Mesenchymal stem cell (in vitro differentiated cells and primary cell): ENCODE data around the gene SLF2.
A peak's percentile ranks its signal among the peaks of the same experiment; 100 is the strongest.

Source experiments
- DNase-seq: peaks from one replicate; pipeline ENCODE4 v3.0.0-alpha.2; 2013
- H2AFZ ChIP-seq: one replicate; pipeline ENCODE4 v1.6.1; 2013; ENCODE audit warnings: low read depth, mild to moderate bottlenecking, control low read depth, inconsistent platforms, low read length, moderate library complexity
- H2AK5ac ChIP-seq: 2 replicates; pipeline ENCODE4 v1.6.1; 2013; ENCODE audit warnings: low read length, moderate library complexity, mild to moderate bottlenecking, inconsistent platforms; ENCODE audit not compliant: severe bottlenecking
- H2BK120ac ChIP-seq: one replicate; pipeline ENCODE4 v1.6.1; 2013; ENCODE audit warnings: low read depth, mild to moderate bottlenecking, inconsistent platforms, low read length, moderate library complexity
- H2BK12ac ChIP-seq, 2 experiments: one replicate each; pipeline ENCODE4 v1.6.1; 2013; ENCODE audit warnings: inconsistent platforms in 2 of 2, low read length in 2 of 2, mild to moderate bottlenecking in 2 of 2, moderate library complexity in 2 of 2, control low read depth in 1 of 2
- H2BK15ac ChIP-seq: one replicate; pipeline ENCODE4 v1.6.1; 2013; ENCODE audit warnings: mild to moderate bottlenecking, low read depth, inconsistent platforms; ENCODE audit not compliant: poor library complexity, severe bottlenecking
- H2BK5ac ChIP-seq: 2 replicates; pipeline ENCODE4 v1.6.1; 2013; ENCODE audit warnings: low read depth, mild to moderate bottlenecking, low read length, control low read depth, inconsistent platforms; ENCODE audit not compliant: poor library complexity, severe bottlenecking
- H3K14ac ChIP-seq, 2 experiments: one replicate each; pipeline ENCODE4 v1.6.1; 2013; ENCODE audit warnings: inconsistent platforms in 2 of 2, low read length in 2 of 2, control low read depth in 1 of 2, mild to moderate bottlenecking in 1 of 2, moderate library complexity in 1 of 2
- H3K18ac ChIP-seq, 2 experiments: one replicate each; pipeline ENCODE4 v1.6.1; 2013; ENCODE audit warnings: inconsistent platforms in 2 of 2, low read length in 2 of 2, control low read depth in 1 of 2, low read depth in 1 of 2, mild to moderate bottlenecking in 1 of 2
- H3K23ac ChIP-seq, 2 experiments: one replicate each; pipeline ENCODE4 v1.6.1; 2013; ENCODE audit warnings: inconsistent platforms in 2 of 2, low read length in 2 of 2, mild to moderate bottlenecking in 2 of 2, moderate library complexity in 2 of 2, control low read depth in 1 of 2
- H3K27ac ChIP-seq: 2 replicates; pipeline ENCODE4 v1.5.1; 2013; ENCODE audit warnings: mild to moderate bottlenecking, moderate library complexity, low read length, control low read depth, inconsistent platforms; ENCODE audit not compliant: poor library complexity, severe bottlenecking
- H3K27me3 ChIP-seq, 2 experiments: 2 replicates each; pipeline versions ENCODE4 v1.6.1 to v1.7.0; 2013; ENCODE audit warnings: low read length in 2 of 2, mild to moderate bottlenecking in 2 of 2, moderate library complexity in 2 of 2, control low read depth in 1 of 2, inconsistent platforms in 1 of 2; ENCODE audit not compliant: control insufficient read depth in 1 of 2, insufficient read depth in 1 of 2
- H3K36me3 ChIP-seq, 2 experiments: 2 replicates each; pipeline versions ENCODE4 v1.6.1 to v1.7.0; 2013; ENCODE audit warnings: low read length in 2 of 2, control low read depth in 1 of 2, inconsistent platforms in 1 of 2, low read depth in 1 of 2, mild to moderate bottlenecking in 1 of 2; ENCODE audit not compliant: insufficient read depth in 2 of 2, control insufficient read depth in 1 of 2
- H3K4ac ChIP-seq, 2 experiments: one replicate each; pipeline ENCODE4 v1.6.1; 2013; ENCODE audit warnings: inconsistent platforms in 2 of 2, low read length in 2 of 2, mild to moderate bottlenecking in 2 of 2, moderate library complexity in 2 of 2, control low read depth in 1 of 2, low read depth in 1 of 2
- H3K4me1 ChIP-seq: 2 replicates; pipeline ENCODE4 v1.6.1; 2013; ENCODE audit warnings: low read depth, low read length, control low read depth; ENCODE audit not compliant: control insufficient read depth, insufficient read depth
- H3K4me2 ChIP-seq: 2 replicates; pipeline ENCODE4 v1.6.1; 2013; ENCODE audit warnings: low read length, mild to moderate bottlenecking, inconsistent platforms; ENCODE audit not compliant: poor library complexity, severe bottlenecking
- H3K4me3 ChIP-seq, 2 experiments: 2 replicates each; pipeline versions ENCODE4 v1.5.1 to v1.7.0; 2013; ENCODE audit warnings: low read length in 2 of 2, mild to moderate bottlenecking in 2 of 2, control low read depth in 1 of 2, low read depth in 1 of 2; ENCODE audit not compliant: insufficient read depth in 1 of 2
- H3K79me1 ChIP-seq: replicated peaks from 2 replicates; pipeline ENCODE4 v1.6.1; 2013; ENCODE audit warnings: mild to moderate bottlenecking, control low read depth, low read length, inconsistent platforms; ENCODE audit not compliant: poor library complexity, severe bottlenecking
- H3K9ac ChIP-seq: 2 replicates; pipeline ENCODE4 v1.7.0; 2013; ENCODE audit warnings: mild to moderate bottlenecking, low read length, moderate library complexity
- H3K9me3 ChIP-seq: 2 replicates; pipeline ENCODE4 v1.7.0; 2013; ENCODE audit warnings: mild to moderate bottlenecking, low read length; ENCODE audit not compliant: control insufficient read depth
- H4K8ac ChIP-seq: one replicate; pipeline ENCODE4 v1.6.1; 2013; ENCODE audit warnings: inconsistent platforms, mild to moderate bottlenecking, low read length, moderate library complexity
- H4K91ac ChIP-seq: one replicate; pipeline ENCODE4 v1.6.1; 2013; ENCODE audit warnings: mild to moderate bottlenecking, low read length, inconsistent platforms
- WGBS: methylation state at CpG from one replicate; pipeline ENCODE4 v1.1.7; 2013; ENCODE audit warnings: mixed read lengths; 5-methylcytosine and 5-hydroxymethylcytosine counted together

The SLF2 gene

GRCh38 chr10:100989088-100989487 is 76.3 kb downstream of the SLF2 start:
- WGBS, result 97% methylated on average over 21 of the region's 21 CpGs
- Histone ChIP-seq H2AFZ (no peak overlapping the region), H3K14ac (no peak overlapping the region), H3K27me3 (no peaks in the 10 kb centered on the region), H2BK12ac (no peak overlapping the region), H3K36me3 (peaks cover 56 to 57% of the 10 kb centered on the region in 2 experiments), H3K9ac (peak overlapping the region; percentile 33), H4K8ac (no peak overlapping the region), H3K23ac (no peak overlapping the region), H2AK5ac (no peak overlapping the region), H3K4me3 (no peak overlapping the region), H3K9me3 (no peaks in the 10 kb centered on the region), H3K4me2 (no peak overlapping the region), H2BK15ac (no peak overlapping the region), H3K79me1 (peaks cover 41% of the 10 kb centered on the region), H3K4ac (no peak overlapping the region), H3K27ac (no peak overlapping the region), H2BK5ac (no peak overlapping the region), H2BK120ac (no peak overlapping the region), H3K18ac (no peak overlapping the region), H3K4me1 (peaks cover 24% of the 10 kb centered on the region), H4K91ac (no peak overlapping the region)
- DNase-seq, result no peak

GRCh38 chr10:100993986-100994708 is 81.4 kb downstream of the SLF2 start:
- peak overlapping the region; percentile 31 for H2AK5ac ChIP-seq
- no peaks in the 10 kb centered on the region for H3K9me3 ChIP-seq
- H3K27ac ChIP-seq, result no peak overlapping the region
- H3K36me3 ChIP-seq, result peaks cover 41 to 42% of the 10 kb centered on the region in 2 experiments
- H3K4me2 ChIP-seq, result no peak overlapping the region
- H3K18ac ChIP-seq, result no peak overlapping the region
- no peak overlapping the region for H2BK12ac ChIP-seq
- H4K91ac ChIP-seq, result no peak overlapping the region
- no peak overlapping the region for H3K14ac ChIP-seq
- DNase-seq, result peak; percentile 64
- peaks cover 22% of the 10 kb centered on the region for H3K79me1 ChIP-seq
- H3K4me1 ChIP-seq, result peaks cover 21% of the 10 kb centered on the region
- no peak overlapping the region for H2BK15ac ChIP-seq
- H3K4me3 ChIP-seq, result no peak overlapping the region
- no peak overlapping the region for H2BK5ac ChIP-seq
- 63% methylated on average over 10 of the region's 10 CpGs for WGBS
- no peaks in the 10 kb centered on the region for H3K27me3 ChIP-seq
- H3K4ac ChIP-seq, result no peak overlapping the region
- peak overlapping the region; percentile 4 for H4K8ac ChIP-seq
- no peak overlapping the region for H2BK120ac ChIP-seq
- no peak overlapping the region for H3K23ac ChIP-seq
- no peak overlapping the region for H3K9ac ChIP-seq
- H2AFZ ChIP-seq, result no peak overlapping the region

GRCh38 chr10:100995181-100995580 is 82.4 kb downstream of the SLF2 start:
- H2AFZ ChIP-seq, result no peak overlapping the region
- peaks cover 16% of the 10 kb centered on the region for H3K79me1 ChIP-seq
- H3K36me3 ChIP-seq, result peaks cover 31 to 33% of the 10 kb centered on the region in 2 experiments
- H2BK12ac ChIP-seq, result no peak overlapping the region
- H2BK120ac ChIP-seq, result no peak overlapping the region
- no peak overlapping the region for H3K27ac ChIP-seq
- H3K18ac ChIP-seq, result no peak overlapping the region
- H4K91ac ChIP-seq, result no peak overlapping the region
- WGBS, result 44% methylated on average over 6 of the region's 6 CpGs
- H2AK5ac ChIP-seq, result peak overlapping the region; percentile 48
- H4K8ac ChIP-seq, result no peak overlapping the region
- no peak overlapping the region for H3K4me3 ChIP-seq
- no peak overlapping the region for H3K14ac ChIP-seq
- no peak for DNase-seq
- no peaks in the 10 kb centered on the region for H3K9me3 ChIP-seq
- H3K9ac ChIP-seq, result no peak overlapping the region
- H2BK15ac ChIP-seq, result no peak overlapping the region
- peaks cover 21% of the 10 kb centered on the region for H3K4me1 ChIP-seq
- no peak overlapping the region for H3K4ac ChIP-seq
- H2BK5ac ChIP-seq, result no peak overlapping the region
- H3K27me3 ChIP-seq, result no peaks in the 10 kb centered on the region
- no peak overlapping the region for H3K23ac ChIP-seq
- no peak overlapping the region for H3K4me2 ChIP-seq

- peak overlapping the region; percentile 75 to 80 for H3K4me3 ChIP-seq
- H3K36me3 ChIP-seq, result peaks cover 17 to 20% of the 10 kb centered on the region in 2 experiments
- peak overlapping the region; percentile 89 for H4K91ac ChIP-seq
- WGBS, result 14% methylated on average over 15 of the region's 46 CpGs
- H2BK5ac ChIP-seq, result peak overlapping the region; percentile 46
- peak overlapping the region; percentile 94 to 99 for H3K18ac ChIP-seq
- no peaks in the 10 kb centered on the region for H3K9me3 ChIP-seq
- peak overlapping the region; percentile 52 to 96 for H3K4ac ChIP-seq
- peak overlapping the region; percentile 99 for H3K27ac ChIP-seq
- no peak overlapping the region for H2BK15ac ChIP-seq
- H2AK5ac ChIP-seq, result peak overlapping the region; percentile 57
- H4K8ac ChIP-seq, result peak overlapping the region; percentile 91
- peak overlapping the region; percentile 65 for H2AFZ ChIP-seq
- peaks cover 8% of the 10 kb centered on the region for H3K79me1 ChIP-seq
- peak overlapping the region in 1 of 2 experiments; percentile 1 for H3K23ac ChIP-seq
- peak overlapping the region; percentile 79 for H3K4me2 ChIP-seq
- no peak for DNase-seq
- H2BK120ac ChIP-seq, result no peak overlapping the region
- no peaks in the 10 kb centered on the region for H3K27me3 ChIP-seq
- H3K4me1 ChIP-seq, result peaks cover 29% of the 10 kb centered on the region
- H2BK12ac ChIP-seq, result peak overlapping the region; percentile 45 to 98
- H3K14ac ChIP-seq, result peak overlapping the region in 1 of 2 experiments; percentile 62
- H3K9ac ChIP-seq, result peak overlapping the region; percentile 98
Measured at GRCh38 chr10:100996678-100997359, 84.1 kb downstream of the SLF2 start.
